H1 (cell line): ENCODE data around the gene MRPL36. TPM values are rescaled to one million over a fixed set of nuclear protein-coding genes. Genes with fewer than 3 reads are reported as not detected.

Experiments used
- CTCF ChIA-PET: fragments of 300-600 bp; sonication (Branson Sonifier 250); formaldehyde crosslinking; loops from one replicate; lab custom pipeline; 2021; ENCODE audit not compliant: partially characterized antibody; lab: Charles Lee
- POLR2A ChIA-PET: fragments of 300-600 bp; sonication (Branson Sonifier 250); formaldehyde crosslinking; loops from one replicate; lab custom pipeline; 2021; ENCODE audit warnings: inconsistent platforms; ENCODE audit not compliant: partially characterized antibody; lab: Charles Lee
- DNase-seq, 2 experiments: peaks; one replicate each; pipeline versions ENCODE4 v3.0.0 to v3.0.0-alpha.2; 2010 to 2022; ENCODE audit warnings: low spot score in 2 of 2, low read depth in 1 of 2, mixed read lengths in 1 of 2
- FAIRE-seq: peaks from 2 replicates; lab custom pipeline; 2011; peaks lifted over from hg19 to GRCh38; lab: Jason Lieb, UNC
- H2AFZ ChIP-seq: 2 replicates; pipeline ENCODE4 v1.8.1; 2012; ENCODE audit warnings: low read length, inconsistent platforms
- H2AK5ac ChIP-seq: 2 replicates; pipeline ENCODE4 v1.6.1; 2013; ENCODE audit warnings: low read depth, low read length
- H2BK120ac ChIP-seq: replicated peaks from 2 replicates; pipeline ENCODE3; 2013; ENCODE audit warnings: low read depth, low read length, inconsistent platforms
- H2BK12ac ChIP-seq: 2 replicates; pipeline ENCODE4 v1.6.1; 2013; ENCODE audit warnings: low read depth, low read length
- H2BK15ac ChIP-seq: 2 replicates; pipeline ENCODE4 v1.6.1; 2013; ENCODE audit warnings: low read length
- H2BK20ac ChIP-seq: 2 replicates; pipeline ENCODE4 v1.6.1; 2013; ENCODE audit warnings: low read length
- H2BK5ac ChIP-seq: 2 replicates; pipeline ENCODE4 v1.6.1; 2013; ENCODE audit warnings: low read depth, low read length
- H3K14ac ChIP-seq: 2 replicates; pipeline ENCODE4 v1.6.1; 2013; ENCODE audit warnings: inconsistent platforms; ENCODE audit not compliant: insufficient read length
- H3K18ac ChIP-seq: 2 replicates; pipeline ENCODE4 v1.6.1; 2013; ENCODE audit warnings: low read length; ENCODE audit errors: extremely low read depth
- H3K23ac ChIP-seq: 2 replicates; pipeline ENCODE4 v1.6.1; 2013; ENCODE audit warnings: inconsistent platforms; ENCODE audit not compliant: insufficient read length
- H3K23me2 ChIP-seq: 2 replicates; pipeline ENCODE4 v1.6.1; 2013; ENCODE audit warnings: low read depth, low read length
- H3K27ac ChIP-seq: 2 replicates; pipeline ENCODE4 v1.6.1; 2011; ENCODE audit warnings: low read depth, low read length, inconsistent platforms
- H3K27me3 ChIP-seq, 4 experiments: replicated peaks in 1 of 4; 1 replicate in 1 of 4; 2 replicates in 3 of 4; pipeline versions ENCODE4 v1.6.1 to v1.8.1; 2011 to 2013; ENCODE audit warnings: low read length in 3 of 4, mild to moderate bottlenecking in 3 of 4, inconsistent platforms in 2 of 4, mixed read lengths in 2 of 4, moderate library complexity in 1 of 4; ENCODE audit not compliant: control insufficient read depth in 3 of 4, insufficient read depth in 3 of 4; ENCODE audit errors: extremely low read depth in 1 of 4
- H3K36me3 ChIP-seq, 4 experiments: 2 replicates each; pipeline versions ENCODE4 v1.6.1 to v1.8.1; 2011 to 2013; ENCODE audit warnings: mild to moderate bottlenecking in 4 of 4, low read length in 3 of 4, moderate library complexity in 2 of 4, control low read depth in 1 of 4, inconsistent platforms in 1 of 4; ENCODE audit not compliant: insufficient read depth in 4 of 4, control insufficient read depth in 2 of 4
- H3K4ac ChIP-seq: replicated peaks from 2 replicates; pipeline ENCODE3; 2013; ENCODE audit warnings: low read length, low read depth, mixed read lengths, inconsistent platforms; ENCODE audit not compliant: insufficient read length
- H3K4me1 ChIP-seq, 4 experiments: replicated peaks in 1 of 4; 1 replicate in 1 of 4; 2 replicates in 3 of 4; pipeline versions ENCODE4 v1.6.1 to v1.8.1; 2011 to 2013; ENCODE audit warnings: low read length in 3 of 4, inconsistent platforms in 2 of 4, mixed read lengths in 1 of 4; ENCODE audit not compliant: insufficient read depth in 4 of 4, control insufficient read depth in 3 of 4
- H3K4me2 ChIP-seq, 2 experiments: 2 replicates each; pipeline versions ENCODE4 v1.6.1 to v1.8.1; 2011 to 2013; ENCODE audit warnings: low read depth in 2 of 2, low read length in 2 of 2, control low read depth in 1 of 2, inconsistent platforms in 1 of 2, mild to moderate bottlenecking in 1 of 2; ENCODE audit not compliant: insufficient read depth in 1 of 2
- H3K4me3 ChIP-seq, 4 experiments: fragments of 200-600, 300-600 bp in 1 of 4; sonication (generic), shearing (Covaris generic), sonication (Bioruptor Twin) in 1 of 4; 2 replicates each; pipeline versions ENCODE4 v1.5.1 to v1.8.1; 2011 to 2016; ENCODE audit warnings: low read length in 4 of 4, low read depth in 3 of 4, control low read depth in 2 of 4, inconsistent platforms in 2 of 4, mild to moderate bottlenecking in 2 of 4, mixed read lengths in 1 of 4, moderate library complexity in 1 of 4; ENCODE audit not compliant: insufficient read depth in 2 of 4; ENCODE audit errors: extremely low read depth in 1 of 4
- H3K56ac ChIP-seq: replicated peaks from 2 replicates; pipeline ENCODE3; 2013; ENCODE audit warnings: low read depth, mild to moderate bottlenecking, mixed read lengths, low read length, inconsistent platforms; ENCODE audit not compliant: insufficient read length
- H3K79me1 ChIP-seq: 2 replicates; pipeline ENCODE4 v1.6.1; 2013; ENCODE audit warnings: low read depth, low read length, control low read depth
- H3K79me2 ChIP-seq, 2 experiments: 2 replicates each; pipeline versions ENCODE4 v1.6.1 to v1.8.1; 2012 to 2013; ENCODE audit warnings: low read length in 2 of 2, mild to moderate bottlenecking in 2 of 2, inconsistent platforms in 1 of 2; ENCODE audit not compliant: insufficient read depth in 2 of 2, control insufficient read depth in 1 of 2
- H3K9ac ChIP-seq, 4 experiments: replicated peaks in 1 of 4; 1 replicate in 1 of 4; 2 replicates in 3 of 4; pipeline versions ENCODE4 v1.6.1 to v1.8.1; 2011 to 2013; ENCODE audit warnings: low read depth in 3 of 4, low read length in 3 of 4, control low read depth in 2 of 4, mild to moderate bottlenecking in 2 of 4, moderate library complexity in 2 of 4, inconsistent platforms in 1 of 4; ENCODE audit errors: extremely low read depth in 1 of 4
- H3K9me3 ChIP-seq, 2 experiments: 2 replicates each; pipeline versions ENCODE4 v1.6.1 to v1.8.1; 2012 to 2013; ENCODE audit warnings: mild to moderate bottlenecking in 2 of 2, moderate library complexity in 2 of 2, control low read depth in 1 of 2, inconsistent platforms in 1 of 2, low read depth in 1 of 2, low read length in 1 of 2, mixed read lengths in 1 of 2; ENCODE audit not compliant: insufficient read depth in 2 of 2
- H4K20me1 ChIP-seq, 2 experiments: replicated peaks in 1 of 2; 2 replicates each; pipeline versions ENCODE3 to v1.8.1; 2011 to 2013; ENCODE audit warnings: inconsistent platforms in 2 of 2, low read length in 2 of 2, mild to moderate bottlenecking in 1 of 2; ENCODE audit not compliant: insufficient read depth in 2 of 2, control insufficient read depth in 1 of 2
- H4K5ac ChIP-seq: 2 replicates; pipeline ENCODE4 v1.6.1; 2013; ENCODE audit warnings: low read length, low read depth, mixed read lengths, inconsistent platforms; ENCODE audit not compliant: insufficient read length
- H4K8ac ChIP-seq: 2 replicates; pipeline ENCODE4 v1.8.0; 2013; ENCODE audit warnings: mild to moderate bottlenecking, moderate library complexity, low read length, inconsistent platforms; ENCODE audit not compliant: insufficient read depth; ENCODE audit errors: extremely low read depth
- H4K91ac ChIP-seq: replicated peaks from 2 replicates; pipeline ENCODE3; 2013; ENCODE audit warnings: low read length, mixed read lengths, inconsistent platforms; ENCODE audit not compliant: insufficient read length
- ATF3 ChIP-seq: IDR thresholded peaks from 2 replicates; pipeline ENCODE4 v1.6.1; 2011; ENCODE audit warnings: low read depth, mild to moderate bottlenecking, low read length; ENCODE audit not compliant: insufficient read depth
- CBX5 ChIP-seq: fragments of 300-800, 300-1000 bp; sonication (generic); IDR thresholded peaks from 2 replicates; pipeline ENCODE4 v1.7.1; 2016; ENCODE audit warnings: antibody characterized with exemption, low read length, low read depth
- CHD2 ChIP-seq: IDR thresholded peaks from 2 replicates; pipeline ENCODE4 v1.6.1; 2012; ENCODE audit warnings: low read length, improper control_type of control experiment
- E2F6 ChIP-seq: IDR thresholded peaks from 2 replicates; pipeline ENCODE4 v1.6.1; 2012; ENCODE audit warnings: inconsistent platforms
- EZH2 ChIP-seq: fragments of 200-600 bp; sonication (generic); IDR thresholded peaks from 2 replicates; pipeline ENCODE4 v1.7.1; 2012; ENCODE audit warnings: low read depth, mild to moderate bottlenecking, moderate library complexity, low read length, inconsistent platforms; ENCODE audit not compliant: severe bottlenecking
- GABPA ChIP-seq: IDR thresholded peaks from 2 replicates; pipeline ENCODE4 v1.6.1; 2011; ENCODE audit warnings: mild to moderate bottlenecking, low read length, moderate library complexity, borderline replicate concordance; ENCODE audit not compliant: insufficient read depth
- KDM4A ChIP-seq: IDR thresholded peaks from one replicate; pipeline ENCODE4 v1.7.1; 2012; ENCODE audit warnings: low read depth, mild to moderate bottlenecking, moderate library complexity, low read length, inconsistent platforms; ENCODE audit not compliant: severe bottlenecking
- KDM5A ChIP-seq: fragments of 200-600 bp; IDR thresholded peaks from 2 replicates; pipeline ENCODE4 v1.7.1; 2012; ENCODE audit warnings: mild to moderate bottlenecking, low read length, inconsistent platforms, mixed read lengths
- POLR2AphosphoS5 ChIP-seq: IDR thresholded peaks from 2 replicates; pipeline ENCODE4 v1.6.1; 2011; ENCODE audit warnings: low read depth, low read length
- SIX5 ChIP-seq: IDR thresholded peaks from 2 replicates; pipeline ENCODE4 v1.6.1; 2011; ENCODE audit warnings: mild to moderate bottlenecking, low read depth, low read length
- TCF12 ChIP-seq: IDR thresholded peaks from 2 replicates; pipeline ENCODE4 v1.6.1; 2011; ENCODE audit warnings: low read depth, mild to moderate bottlenecking, low read length
- WGBS, 2 experiments: shearing (Covaris generic) in 1 of 2; methylation state at CpG; one replicate each; pipeline versions ENCODE4 v1.1.6 to v1.1.7; 2013 to 2015; ENCODE audit warnings: low lambda C conversion rate in 2 of 2, mixed read lengths in 2 of 2, inconsistent platforms in 1 of 2, low coverage in 1 of 2, missing lambda C conversion rate in 1 of 2; ENCODE audit not compliant: insufficient replicate concordance in 2 of 2, insufficient coverage in 1 of 2, insufficient read length in 1 of 2; ENCODE audit errors: extremely low coverage in 1 of 2, missing lambda C conversion rate in 1 of 2; 5-methylcytosine and 5-hydroxymethylcytosine counted together
- polyA plus RNA-seq, 7 experiments: library from polyadenylated mRNA; depleted of rRNA in 3 of 7; stranded (reverse) in 5 of 7; unstranded in 2 of 7; fragments of >200 nt in 5 of 7; fragments of 200-250 nt in 2 of 7; gene quantifications; 1 replicate in 5 of 7; 2 replicates in 1 of 7; 4 replicates in 1 of 7; pipeline versions ENCODE4 v1.2.1 to v1.2.3, GENCODE V29; 2011 to 2013; ENCODE audit warnings: missing spikeins in 2 of 7, mixed read lengths in 2 of 7
- total RNA-seq: library from RNA; stranded (reverse); fragmentation: NEBNext Ultra II Directional; extraction: Animal tissue kit (Norgen Biotek cat#: 25700); gene quantifications from 2 replicates; pipeline ENCODE4 v1.2.1, GENCODE V29; 2021

Gene MRPL36
- total and polyA plus RNA-seq, 2 of the 8 experiments (the other 6 are each of a cell fraction or from before 2014, with no cell fraction given): 56.3 to 81.5 TPM

GRCh38 chr5:1814183-1815020 is 14.8 kb upstream of the MRPL36 start:
- ChIA-PET CTCF (interaction anchor here (1.1 to 1.6 kb wide), 3 partner anchors 9 to 51 kb away, joined by 3 to 4 read pairs (median 3); no protein-coding TSS in a partner anchor), POLR2A (interaction anchor here (0.6 to 1.5 kb wide), 2 partner anchors 10 to 107 kb away, joined by 3 to 4 read pairs; no protein-coding TSS in a partner anchor)
- Histone ChIP-seq H2BK5ac (no peak overlapping the region), H4K20me1 (peaks cover 8 to 23% of the 10 kb centered on the region in 2 experiments), H2AK5ac (no peak overlapping the region), H3K23me2 (no peaks in the 10 kb centered on the region), H3K27me3 (no peaks in the 10 kb centered on the region), H3K56ac (no peak overlapping the region), H3K9ac (no peak overlapping the region), H4K5ac (no peak overlapping the region), H3K79me2 (peaks cover 3 to 29% of the 10 kb centered on the region in 2 experiments; a peak in 3 of 4 replicates), H2AFZ (no peak overlapping the region), H4K8ac (no peak overlapping the region), H3K79me1 (peaks cover 4% of the 10 kb centered on the region), H3K4me3 (no peak overlapping the region), H3K4me1 (peaks cover 0 to 3% (median under 1%) of the 10 kb centered on the region in 4 experiments; a peak in 1 of 7 replicates), H2BK120ac (no peak overlapping the region), H4K91ac (no peak overlapping the region), H3K4me2 (no peak overlapping the region), H3K27ac (no peak overlapping the region), H3K14ac (no peak overlapping the region), H2BK15ac (no peak overlapping the region), H3K23ac (no peak overlapping the region), H2BK12ac (no peak overlapping the region), H3K9me3 (no peaks in the 10 kb centered on the region), H3K36me3 (peaks cover 18 to 58% (median 50%) of the 10 kb centered on the region in 4 experiments), H3K18ac (no peak overlapping the region), H3K4ac (no peak overlapping the region), H2BK20ac (no peak overlapping the region)
- 96% methylated on average over 29 of the region's 30 CpGs; no CpG with 5 or more reads in 1 of the 2 experiments for WGBS, 2 experiments
- no peak for FAIRE-seq
- DNase-seq: no peak
- no peak for TF ChIP-seq KDM4A
- TF ChIP-seq GABPA: no peak
- TF ChIP-seq TCF12: no peak
- TF ChIP-seq POLR2AphosphoS5: no peak
- no peak for TF ChIP-seq E2F6
- no peak for TF ChIP-seq SIX5
- no peak for TF ChIP-seq CHD2
- no peak for TF ChIP-seq ATF3
- no peak for TF ChIP-seq EZH2
- no peak for TF ChIP-seq KDM5A
- TF ChIP-seq CBX5: no peak
